Measurements from ENCODE around the gene NFIC. TPM values are rescaled to one million over a fixed set of nuclear protein-coding genes. Genes with fewer than 3 reads are reported as not detected.

The NFIC gene
- total and polyA plus RNA-seq, 4 donors, result 40.4 to 208 (median 49.8) TPM

- no peaks in the 10 kb centered on the region for H3K9me3 ChIP-seq (ENCODE audit: control insufficient read depth in 4 of 4, insufficient read depth in 3 of 4, low read length in 3 of 4)
- peaks cover 0 to 29% (median 7%) of the 10 kb centered on the region in 4 donors for H3K36me3 ChIP-seq (ENCODE audit: control insufficient read depth in 4 of 4, insufficient read depth in 4 of 4, low read length in 4 of 4)
- no peak overlapping the region for H3K4me3 ChIP-seq
- no peak for TF ChIP-seq CTCF (IDR thresholded peaks at IDR 0.05; ENCODE audit: control extremely low read depth, extremely low read depth)
- H3K4me1 ChIP-seq (ENCODE audit: control insufficient read depth in 5 of 5, insufficient read depth in 5 of 5, low read length in 5 of 5), result peaks cover 0 to 24% (median 15%) of the 10 kb centered on the region in 5 donors
- no peak overlapping the region for H3K9ac ChIP-seq (ENCODE audit: insufficient read depth in 1 of 2, low read length in 2 of 2)
- DNase-seq (no peak), ATAC-seq (ENCODE audit: insufficient read depth, low FRiP score) (no peak)
- no peaks in the 10 kb centered on the region for H3K27me3 ChIP-seq (ENCODE audit: control insufficient read depth in 3 of 3, insufficient read depth in 3 of 3, low read length in 2 of 3)
- H3K27ac ChIP-seq (ENCODE audit: low read depth in 1 of 2, low read length in 1 of 2), result peak overlapping the region in 1 of 2 donors; percentile 7
- WGBS, 2 donors, result 93 to 96% methylated on average over 59 of the region's 59 CpGs
These were observed 15.5 kb downstream of the NFIC start for GRCh38 chr19:3381701-3382372.

DNA sequence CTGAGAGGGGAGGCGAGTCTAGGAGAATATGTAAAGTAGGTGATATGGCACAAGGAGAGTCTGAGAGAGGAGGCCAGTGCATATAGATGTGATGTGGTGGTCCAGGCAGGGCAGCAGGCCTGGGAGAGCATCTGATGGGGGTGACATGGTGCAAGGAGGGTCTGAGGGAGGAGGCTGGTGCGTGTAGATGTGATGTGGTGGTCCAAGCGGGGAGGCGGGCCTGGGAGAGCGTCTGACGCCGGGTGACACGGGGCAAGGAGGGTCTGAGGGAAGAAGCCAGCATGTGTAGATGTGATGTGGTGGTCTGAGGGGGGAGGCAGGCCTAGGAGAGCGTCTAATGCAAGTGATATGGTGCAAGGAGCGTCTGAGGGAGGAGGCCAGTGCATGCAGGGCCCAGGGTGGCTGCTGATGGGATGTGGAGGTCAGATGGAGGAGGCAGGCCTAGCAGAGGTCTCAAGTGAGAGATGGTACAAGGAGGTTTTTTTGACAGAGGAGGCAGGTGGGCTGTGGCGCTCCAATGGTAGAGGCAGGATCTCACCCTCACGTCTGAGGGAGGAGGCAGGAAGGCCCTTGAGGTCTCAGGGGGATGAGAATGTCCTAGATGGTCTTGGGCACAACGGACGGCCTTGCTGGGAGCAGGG, 16.2 kb downstream of the NFIC start:
- Histone ChIP-seq H3K4me3 (no peak overlapping the region), H3K9ac (ENCODE audit: insufficient read depth in 1 of 2, low read length in 2 of 2) (peak overlapping the region in 1 of 2 donors; percentile 8), H3K27me3 (ENCODE audit: control insufficient read depth in 3 of 3, insufficient read depth in 3 of 3, low read length in 2 of 3) (no peaks in the 10 kb centered on the region), H3K27ac (ENCODE audit: low read depth in 1 of 2, low read length in 1 of 2) (peak overlapping the region in 1 of 2 donors; percentile 7), H3K4me1 (ENCODE audit: control insufficient read depth in 5 of 5, insufficient read depth in 5 of 5, low read length in 5 of 5) (peaks cover 0 to 31% (median 17%) of the 10 kb centered on the region in 5 donors), H3K36me3 (ENCODE audit: control insufficient read depth in 4 of 4, insufficient read depth in 4 of 4, low read length in 4 of 4) (peaks cover 0 to 29% (median 7%) of the 10 kb centered on the region in 4 donors), H3K9me3 (ENCODE audit: control insufficient read depth in 4 of 4, insufficient read depth in 3 of 4, low read length in 3 of 4) (no peaks in the 10 kb centered on the region)
- TF ChIP-seq CTCF (IDR thresholded peaks at IDR 0.05; ENCODE audit: control extremely low read depth, extremely low read depth), result no peak
- no peak for ATAC-seq (ENCODE audit: insufficient read depth, low FRiP score)
- DNase-seq, result no peak
- 90 to 91% methylated on average over 14 of the region's 14 CpGs for WGBS, 2 donors

GRCh38 chr19:3383121-3383722, 16.8 kb downstream of the NFIC start:
- Histone ChIP-seq H3K36me3 (ENCODE audit: control insufficient read depth in 4 of 4, insufficient read depth in 4 of 4, low read length in 4 of 4) (peaks cover 0 to 31% (median 7%) of the 10 kb centered on the region in 4 donors), H3K27me3 (ENCODE audit: control insufficient read depth in 3 of 3, insufficient read depth in 3 of 3, low read length in 2 of 3) (no peaks in the 10 kb centered on the region), H3K4me3 (no peak overlapping the region), H3K9ac (ENCODE audit: insufficient read depth in 1 of 2, low read length in 2 of 2) (peak overlapping the region in 1 of 2 donors; percentile 8), H3K9me3 (ENCODE audit: control insufficient read depth in 4 of 4, insufficient read depth in 3 of 4, low read length in 3 of 4) (no peaks in the 10 kb centered on the region), H3K27ac (ENCODE audit: low read depth in 1 of 2, low read length in 1 of 2) (peak overlapping the region in 1 of 2 donors; percentile 37), H3K4me1 (ENCODE audit: control insufficient read depth in 5 of 5, insufficient read depth in 5 of 5, low read length in 5 of 5) (peaks cover 0 to 34% (median 17%) of the 10 kb centered on the region in 5 donors)
- peak in 1 of 3 donors; percentile 50 for DNase-seq
- WGBS, 2 donors, result 82 to 89% methylated on average over 13 of the region's 13 CpGs
- ATAC-seq (ENCODE audit: insufficient read depth, low FRiP score), result no peak
- TF ChIP-seq CTCF (IDR thresholded peaks at IDR 0.05; ENCODE audit: control extremely low read depth, extremely low read depth), result no peak
